ENCODE data around the gene PLK2. TPM values are rescaled to one million over a fixed set of nuclear protein-coding genes. Genes with fewer than 3 reads are reported as not detected.
A peak's percentile ranks its signal among the peaks of the same experiment; 100 is the strongest.

PLK2 gene
- total and polyA plus RNA-seq, 2 of the 8 experiments (the other 6 are each of a cell fraction or from before 2014, with no cell fraction given), result 5.8 to 20.6 TPM

GRCh38 chr5:58498340-58498942, 38.6 kb upstream of the PLK2 start:
- Histone ChIP-seq H3K36me3 (ENCODE audit: control insufficient read depth in 2 of 4, insufficient read depth in 4 of 4, low read length in 3 of 4) (no peaks in the 10 kb centered on the region), H3K9me3 (ENCODE audit: insufficient read depth in 2 of 2, low read depth in 1 of 2, low read length in 1 of 2) (no peaks in the 10 kb centered on the region), H3K79me2 (ENCODE audit: control insufficient read depth in 1 of 2, insufficient read depth in 2 of 2, low read length in 2 of 2) (no peaks in the 10 kb centered on the region), H2AFZ (ENCODE audit: low read length) (no peak overlapping the region), H4K8ac (ENCODE audit: extremely low read depth, insufficient read depth, low read length) (no peak overlapping the region), H4K91ac (replicated peaks; ENCODE audit: insufficient read length, low read length) (no peak overlapping the region), H2AK5ac (ENCODE audit: low read depth, low read length) (no peak overlapping the region), H3K27ac (ENCODE audit: low read depth, low read length) (no peak overlapping the region), H3K14ac (ENCODE audit: insufficient read length) (no peak overlapping the region), H4K5ac (ENCODE audit: insufficient read length, low read depth, low read length) (no peak overlapping the region), H2BK12ac (ENCODE audit: low read depth, low read length) (no peak overlapping the region), H3K56ac (replicated peaks; ENCODE audit: insufficient read length, low read depth, low read length) (no peak overlapping the region), H3K18ac (ENCODE audit: extremely low read depth, low read length) (no peak overlapping the region), H2BK15ac (ENCODE audit: low read length) (no peak overlapping the region), H3K79me1 (ENCODE audit: low read depth, low read length) (no peaks in the 10 kb centered on the region), H3K23me2 (ENCODE audit: low read depth, low read length) (no peaks in the 10 kb centered on the region), H4K20me1 (replicated peaks in 1 of 2; ENCODE audit: control insufficient read depth in 1 of 2, insufficient read depth in 2 of 2, low read length in 2 of 2) (no peaks in the 10 kb centered on the region), H3K4me2 (ENCODE audit: insufficient read depth in 1 of 2, low read depth in 2 of 2, low read length in 2 of 2) (no peak overlapping the region), H2BK5ac (ENCODE audit: low read depth, low read length) (no peak overlapping the region), H3K27me3 (replicated peaks in 1 of 4; ENCODE audit: control insufficient read depth in 3 of 4, extremely low read depth in 1 of 4, insufficient read depth in 3 of 4, low read length in 3 of 4) (peaks cover 0 to 1% (median 0%) of the 10 kb centered on the region in 4 experiments; a peak in 1 of 7 replicates), H3K9ac (replicated peaks in 1 of 4; ENCODE audit: extremely low read depth in 1 of 4, low read depth in 3 of 4, low read length in 3 of 4) (no peak overlapping the region), H2BK20ac (ENCODE audit: low read length) (no peak overlapping the region), H3K4ac (replicated peaks; ENCODE audit: insufficient read length, low read depth, low read length) (no peak overlapping the region), H3K4me3 (ENCODE audit: extremely low read depth in 1 of 4, insufficient read depth in 2 of 4, low read depth in 3 of 4, low read length in 4 of 4) (no peak overlapping the region), H3K4me1 (replicated peaks in 1 of 4; ENCODE audit: control insufficient read depth in 3 of 4, insufficient read depth in 4 of 4, low read length in 3 of 4) (no peaks in the 10 kb centered on the region), H2BK120ac (replicated peaks; ENCODE audit: low read depth, low read length) (no peak overlapping the region), H3K23ac (ENCODE audit: insufficient read length) (no peak overlapping the region)
- FAIRE-seq (peak; percentile 87), DNase-seq (ENCODE audit: low read depth in 1 of 2, low spot score in 2 of 2) (peak; percentile 10 to 66)
- CTCF ChIA-PET (ENCODE audit: partially characterized antibody), result interaction anchor here (0.8 to 10.1 kb wide), 44 partner anchors 10 to 1082 kb away, joined by 3 to 201 read pairs (median 4); partner anchors contain the start of gene PLK2
- WGBS, 2 experiments (ENCODE audit: extremely low coverage in 1 of 2, insufficient coverage in 1 of 2, insufficient read length in 1 of 2, insufficient replicate concordance in 2 of 2, low coverage in 1 of 2, low lambda C conversion rate in 2 of 2, missing lambda C conversion rate in 1 of 2), result 48% methylated on average over 2 of the region's 2 CpGs; no CpG with 5 or more reads in 1 of the 2 experiments
- POLR2A ChIA-PET (ENCODE audit: partially characterized antibody), result no interaction called here
- TF ChIP-seq SUZ12 (IDR thresholded peaks at IDR 0.05; ENCODE audit: low read length), result no peak
- no peak for TF ChIP-seq SIN3A (conservative IDR thresholded peaks at IDR 0.05 in 1 of 2, IDR thresholded peaks at IDR 0.05 in 1 of 2; ENCODE audit: low read depth in 1 of 2, low read length in 2 of 2)
